Stimulated activated CD8-positive, alpha-beta memory T cell treated with anti-CD3 and anti-CD28 coated beads, Interleukin-4, amount 100 ng/mL, for 1 hour (primary cell): Measurements from ENCODE around the gene KRTAP5-6.
"Not testable (repeated sequence)": the region's sequence is repeated elsewhere in the genome, so short reads cannot be mapped to it uniquely, and the experiment has no call there.

Source experiments
- DNase-seq, 2 donors: peaks; one replicate each; pipeline ENCODE4 v3.0.0-alpha.2; 2020; ENCODE audit warnings: low read depth in 2 of 2, low spot score in 1 of 2

KRTAP5-6 gene

DNA sequence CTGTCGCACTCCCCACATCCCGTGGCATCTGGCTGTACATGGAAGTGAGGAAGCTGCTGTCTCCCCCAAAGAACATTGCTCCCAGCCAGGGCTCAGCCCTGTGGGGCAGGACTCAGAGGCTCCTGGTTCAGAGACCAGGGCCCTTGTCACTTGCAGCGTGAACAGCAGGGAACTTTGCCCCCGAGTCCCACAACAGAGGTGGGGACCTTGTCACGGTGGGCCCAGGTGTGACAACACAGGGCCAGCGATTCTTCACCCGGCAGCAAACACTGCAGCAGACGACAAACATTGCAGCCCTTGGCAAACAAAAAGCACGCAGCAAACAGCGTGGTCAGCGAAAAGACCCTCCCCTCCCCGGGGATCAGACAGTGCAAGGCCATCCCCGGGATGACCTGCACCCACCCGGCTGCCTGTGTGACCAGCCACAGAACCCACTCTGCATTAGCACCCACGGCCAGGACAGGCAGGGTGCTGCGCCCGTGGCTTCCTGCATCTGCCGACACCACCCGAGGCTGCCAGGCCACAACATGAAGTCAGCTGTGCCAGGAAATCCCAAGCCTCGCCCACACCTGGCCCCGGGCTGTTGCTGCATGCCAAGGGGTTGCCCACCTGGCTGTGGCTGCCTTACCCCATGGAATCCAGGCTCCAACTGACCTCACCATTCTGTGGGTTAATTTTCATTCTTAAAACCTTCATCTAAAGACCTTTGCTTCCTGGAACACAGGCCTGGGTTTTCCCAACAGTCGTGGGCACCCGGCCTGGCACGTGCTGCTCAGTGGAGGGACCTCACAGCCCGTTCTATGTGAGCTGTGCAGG lies 35.3 kb upstream of the KRTAP5-6 start:
- DNase-seq, result not testable (repeated sequence)

DNA sequence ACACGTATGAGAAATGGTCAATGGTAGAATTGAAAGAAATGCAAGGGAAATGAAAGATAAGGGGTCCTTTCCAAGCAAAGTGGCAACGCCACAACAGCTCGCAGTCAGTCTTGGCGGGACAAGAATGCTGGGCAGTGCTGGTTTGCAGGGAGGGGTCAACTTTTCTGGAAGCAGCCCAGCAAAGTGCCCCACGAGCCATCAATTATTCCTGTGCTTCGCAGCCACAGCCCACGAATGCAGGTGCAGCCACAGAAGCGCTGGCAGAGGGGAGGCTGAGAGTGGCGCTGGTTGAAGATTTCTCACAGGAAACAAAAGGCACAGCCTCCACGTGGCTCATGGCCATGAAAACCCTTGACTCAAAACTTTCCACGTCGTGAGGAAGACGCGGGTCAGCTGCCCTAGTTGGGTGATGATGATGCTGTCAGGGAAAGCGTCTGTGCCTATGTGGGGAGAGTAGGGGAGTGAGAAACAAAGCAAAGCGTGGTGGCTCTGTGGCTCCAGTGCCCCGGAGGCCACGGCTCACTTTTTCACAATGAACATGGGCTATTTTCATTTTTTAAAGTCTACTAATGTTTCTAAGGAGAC lies 34.2 kb upstream of the KRTAP5-6 start:
- DNase-seq, result not testable (repeated sequence)

DNA sequence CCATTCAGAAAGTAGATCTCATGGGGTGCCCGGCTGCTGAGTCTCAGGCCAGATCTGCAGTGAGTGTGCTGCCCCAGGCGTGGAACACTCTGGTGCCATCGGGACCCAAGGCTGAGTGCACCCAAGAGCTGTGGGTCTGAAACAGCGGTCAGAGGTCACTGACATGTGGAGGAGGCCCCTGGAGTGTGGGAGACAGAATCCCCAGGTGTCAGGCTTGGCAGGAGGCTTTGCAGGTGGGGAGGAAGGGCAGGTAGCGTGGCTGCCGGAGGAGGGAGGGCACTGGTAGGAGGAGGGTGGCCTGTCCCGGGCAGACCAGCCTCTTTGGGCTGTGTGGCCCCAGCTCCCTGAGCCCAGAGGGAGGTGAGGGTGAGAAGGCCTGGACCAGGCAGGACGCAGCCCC lies 31.7 kb upstream of the KRTAP5-6 start:
- no peak for DNase-seq

DNA sequence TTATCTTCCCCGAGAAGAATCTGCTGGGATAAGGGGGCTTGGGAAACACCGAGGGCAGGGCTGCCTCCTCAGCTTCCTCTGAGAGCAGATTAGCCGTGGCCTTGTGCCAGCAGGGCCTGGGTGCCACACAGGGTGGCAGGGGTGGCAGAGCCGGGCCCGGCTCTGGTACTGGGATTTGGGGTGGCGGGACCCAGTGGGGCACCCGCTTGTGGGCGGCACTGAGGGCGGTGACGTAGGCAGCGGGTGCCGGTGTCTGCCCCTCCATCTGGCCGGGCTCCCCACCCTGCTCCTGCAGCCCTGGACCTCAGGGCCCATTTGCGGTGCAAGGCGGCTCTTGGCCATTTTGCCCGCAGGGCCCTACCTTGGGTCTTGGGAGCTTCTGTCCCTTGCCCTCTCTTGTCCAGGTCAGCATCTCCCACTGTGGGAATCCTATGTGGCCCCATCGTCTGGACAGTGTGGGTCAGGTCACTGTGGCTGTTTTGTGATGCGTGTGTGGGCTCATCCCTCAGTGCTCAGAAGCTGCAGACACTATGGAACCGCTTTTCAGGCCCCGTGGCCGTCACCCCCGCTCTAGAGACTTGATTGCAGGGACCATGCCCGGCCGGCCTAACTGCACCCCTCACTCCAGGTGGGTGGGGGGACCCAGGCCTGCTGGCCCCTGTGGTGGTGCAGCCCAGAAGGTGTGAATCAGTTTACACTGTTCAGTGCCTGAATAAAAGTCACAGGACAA lies 29.7 kb upstream of the KRTAP5-6 start:
- no peak for DNase-seq

DNA sequence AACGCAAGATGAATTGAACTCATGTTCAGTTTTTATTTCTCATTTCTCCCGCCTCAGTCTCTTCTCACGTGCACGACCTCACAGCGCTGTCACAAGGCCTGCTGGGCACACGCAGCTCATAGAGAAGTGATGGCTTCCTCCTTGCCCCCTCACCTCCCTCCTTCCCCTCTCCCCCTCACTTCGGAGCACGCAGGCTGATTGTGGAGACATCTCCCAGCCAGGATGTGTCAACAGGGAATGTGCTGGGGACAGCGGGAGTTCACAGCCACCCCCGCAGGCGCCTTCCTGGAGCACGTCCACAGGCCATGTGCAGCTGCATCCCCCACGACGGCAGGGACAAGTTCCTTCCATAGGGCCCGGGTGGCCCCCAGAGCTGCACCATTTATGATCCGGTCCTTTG lies 29.1 kb upstream of the KRTAP5-6 start:
- no peak for DNase-seq

DNA sequence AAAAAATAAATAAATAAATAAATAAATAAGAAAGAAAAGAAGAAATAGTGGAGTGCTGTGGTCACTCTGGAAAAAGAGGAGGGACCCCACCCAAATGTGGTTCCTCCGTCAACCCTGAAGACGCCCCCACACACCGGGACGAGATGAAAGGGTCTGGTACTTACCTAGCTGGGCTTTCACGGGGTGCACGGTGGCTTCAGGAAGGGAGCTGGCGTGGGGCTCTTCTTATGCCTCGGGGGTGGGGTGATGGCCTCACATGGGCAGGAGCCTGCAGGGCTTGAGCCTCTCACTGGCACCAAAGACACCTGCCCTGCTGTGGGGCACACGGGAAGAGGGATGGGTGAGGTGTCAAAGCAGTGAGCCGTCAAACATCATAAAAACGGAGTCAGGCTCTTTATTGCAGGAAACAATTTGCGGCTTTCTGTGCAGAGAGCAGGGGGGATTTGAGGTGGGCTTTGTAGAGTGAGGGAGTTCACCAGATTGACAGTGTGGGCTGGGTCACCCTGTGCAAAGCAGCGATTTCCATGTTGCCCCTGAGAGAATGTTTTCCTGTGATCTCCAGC lies 28.0 kb upstream of the KRTAP5-6 start:
- no peak for DNase-seq

DNA sequence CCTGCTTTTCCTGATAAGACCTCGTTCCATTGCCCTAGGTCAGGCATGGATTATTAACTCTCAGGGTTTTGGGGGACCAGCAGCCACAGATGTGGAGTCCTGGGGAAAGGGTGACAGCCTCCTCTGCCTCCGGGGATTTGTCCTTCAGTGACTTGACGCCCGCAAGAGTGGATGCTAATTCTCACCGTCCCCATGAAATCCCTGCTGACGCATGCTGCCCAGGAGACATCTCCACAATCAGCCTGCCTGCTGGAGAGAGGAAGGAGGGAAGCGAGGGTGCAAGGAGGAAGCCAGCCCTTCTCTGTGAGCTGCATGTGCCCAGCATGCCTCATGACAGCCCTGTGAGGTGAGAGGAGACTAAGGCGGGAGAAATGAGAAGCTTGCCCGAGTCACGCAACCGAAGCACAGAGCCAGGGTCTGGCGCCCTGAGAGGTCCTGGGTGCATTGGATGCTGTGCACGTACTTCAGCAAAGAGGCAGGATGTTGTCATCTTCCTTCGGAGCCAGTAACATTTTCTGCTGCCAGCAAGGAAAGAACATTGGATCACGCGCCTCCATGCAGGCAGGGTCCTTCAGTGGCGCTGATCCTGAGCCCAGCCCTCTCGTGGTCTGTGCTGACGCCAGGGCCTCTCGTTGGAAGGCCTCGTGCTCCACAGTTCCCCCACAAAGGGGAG lies 27.3 kb upstream of the KRTAP5-6 start:
- no peak for DNase-seq

DNA sequence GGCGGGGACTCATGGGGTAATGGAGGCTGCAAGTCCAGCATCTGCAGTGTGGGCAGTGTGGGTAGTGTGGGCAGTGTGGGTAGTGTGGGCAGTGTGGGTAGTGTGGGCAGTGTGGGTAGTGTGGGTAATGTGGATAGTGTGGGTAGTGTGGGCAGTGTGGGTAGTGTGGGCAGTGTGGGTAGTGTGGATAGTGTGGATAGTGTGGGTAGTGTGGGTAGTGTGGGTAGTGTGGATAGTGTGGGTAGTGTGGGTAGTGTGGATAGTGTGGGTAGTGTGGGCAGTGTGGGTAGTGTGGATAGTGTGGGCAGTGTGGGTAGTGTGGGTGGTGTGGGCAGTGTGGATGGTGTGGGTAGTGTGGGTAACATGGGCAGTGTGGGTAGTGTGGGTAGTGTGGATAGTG lies 26.5 kb upstream of the KRTAP5-6 start:
- not testable (repeated sequence) for DNase-seq

DNA sequence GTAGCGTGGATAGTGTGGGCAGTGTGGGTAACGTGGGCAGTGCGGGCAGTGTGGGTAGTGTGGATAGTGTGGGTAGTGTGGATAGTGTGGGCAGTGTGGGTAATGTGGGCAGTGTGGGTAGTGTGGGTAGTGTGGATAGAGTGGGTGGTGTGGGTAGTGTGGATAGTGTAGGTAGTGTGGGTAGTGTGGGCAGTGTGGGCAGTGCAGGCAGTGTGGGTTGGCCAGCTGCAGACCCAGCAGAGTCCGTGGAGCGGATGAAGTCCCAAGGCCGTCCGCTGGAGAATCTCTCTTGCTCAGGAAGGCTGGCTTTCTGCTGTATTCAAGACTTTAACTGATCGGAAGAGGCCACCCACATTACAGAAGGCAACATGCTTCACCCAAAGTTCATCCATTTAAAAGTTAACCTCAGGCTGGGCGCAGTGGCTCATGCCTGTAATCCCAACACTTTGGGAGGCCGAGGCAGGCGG lies 26.1 kb upstream of the KRTAP5-6 start:
- no peak for DNase-seq

DNA sequence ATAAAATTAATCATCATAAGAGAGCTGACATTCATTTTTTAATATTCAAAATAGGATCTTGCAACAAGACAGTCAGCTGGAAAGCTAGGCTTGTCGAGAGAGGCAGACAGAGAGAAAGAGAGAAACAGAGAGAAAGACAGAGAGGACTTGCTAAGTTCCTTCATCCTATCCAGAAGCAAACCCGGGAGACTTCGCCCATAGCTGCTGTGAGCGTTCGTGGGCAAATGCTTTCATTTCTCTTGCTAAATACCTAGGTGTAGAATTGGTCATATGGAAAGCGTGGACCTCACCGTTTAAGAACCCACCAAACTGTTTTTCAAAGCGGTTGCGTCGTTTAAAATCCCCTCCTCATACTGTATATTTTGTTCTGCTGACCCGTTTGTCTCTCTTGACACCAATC lies 25.3 kb upstream of the KRTAP5-6 start:
- no peak for DNase-seq

DNA sequence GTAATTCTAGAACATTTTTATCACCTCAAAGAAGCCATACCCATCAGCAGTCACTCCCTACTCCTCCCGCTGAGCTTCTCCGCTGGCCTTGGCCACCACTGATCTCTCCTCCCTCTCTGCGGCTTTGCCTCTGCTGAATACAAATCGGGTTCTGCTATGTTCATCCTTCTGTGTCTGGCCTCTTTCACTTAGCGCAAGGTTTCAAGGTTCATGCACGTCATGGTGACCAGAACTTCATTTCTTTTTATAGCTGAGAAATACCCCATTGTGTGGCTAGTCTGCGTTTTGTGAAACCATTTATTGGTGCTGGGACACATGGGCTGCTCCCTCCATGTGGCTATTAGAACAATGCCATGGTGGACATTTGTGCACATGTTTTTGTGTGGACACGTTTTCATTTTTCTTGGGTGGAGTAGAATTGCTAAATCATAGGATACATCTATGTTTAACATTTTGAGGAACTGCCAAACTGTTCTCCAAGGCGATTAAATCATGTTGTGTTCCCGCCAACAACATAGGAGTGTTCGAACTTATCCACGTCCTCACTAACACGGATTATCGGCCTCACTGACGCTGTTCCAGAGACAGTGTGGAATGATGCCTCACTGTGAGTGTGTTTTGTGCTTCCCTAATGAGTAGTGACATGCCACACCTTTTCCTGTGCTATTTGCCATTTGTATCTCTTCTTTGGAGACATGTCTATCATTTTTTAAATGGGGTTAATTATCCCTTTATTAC lies 24.2 kb upstream of the KRTAP5-6 start:
- DNase-seq, result no peak

DNA sequence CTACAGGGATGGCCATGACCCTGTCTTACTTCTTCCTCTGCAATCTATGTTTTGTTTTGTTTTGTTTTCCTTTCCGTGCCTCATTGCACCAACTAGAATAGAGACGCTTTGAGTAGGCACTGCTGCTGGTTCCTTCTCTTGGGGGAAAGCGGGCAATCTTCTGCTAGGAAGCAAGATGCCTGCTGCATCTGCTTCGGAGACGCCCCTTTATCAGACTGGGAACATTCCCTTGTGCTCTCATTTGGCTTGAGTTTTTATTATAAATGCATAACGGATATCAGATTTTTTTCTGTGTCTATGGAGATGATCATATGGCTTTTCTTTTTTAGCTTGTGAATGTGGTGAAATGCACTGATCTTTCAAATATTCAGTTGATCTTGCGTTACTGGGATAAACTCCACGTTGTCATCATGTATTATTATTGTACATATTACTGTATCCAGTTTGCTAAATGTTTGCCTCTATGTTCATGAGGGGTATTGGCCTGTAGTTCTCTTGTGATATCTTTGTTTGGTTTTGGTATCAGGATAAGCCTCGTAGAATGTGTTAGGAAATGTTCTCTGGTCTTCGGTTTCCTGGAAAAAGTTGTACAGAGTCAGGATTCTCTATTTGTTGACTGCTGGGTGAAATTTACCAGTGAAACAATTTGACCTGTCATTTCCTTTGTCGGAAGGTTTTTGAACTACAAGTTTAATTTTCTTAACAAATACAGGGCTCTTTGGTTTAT lies 23.4 kb upstream of the KRTAP5-6 start:
- DNase-seq, result no peak

DNA sequence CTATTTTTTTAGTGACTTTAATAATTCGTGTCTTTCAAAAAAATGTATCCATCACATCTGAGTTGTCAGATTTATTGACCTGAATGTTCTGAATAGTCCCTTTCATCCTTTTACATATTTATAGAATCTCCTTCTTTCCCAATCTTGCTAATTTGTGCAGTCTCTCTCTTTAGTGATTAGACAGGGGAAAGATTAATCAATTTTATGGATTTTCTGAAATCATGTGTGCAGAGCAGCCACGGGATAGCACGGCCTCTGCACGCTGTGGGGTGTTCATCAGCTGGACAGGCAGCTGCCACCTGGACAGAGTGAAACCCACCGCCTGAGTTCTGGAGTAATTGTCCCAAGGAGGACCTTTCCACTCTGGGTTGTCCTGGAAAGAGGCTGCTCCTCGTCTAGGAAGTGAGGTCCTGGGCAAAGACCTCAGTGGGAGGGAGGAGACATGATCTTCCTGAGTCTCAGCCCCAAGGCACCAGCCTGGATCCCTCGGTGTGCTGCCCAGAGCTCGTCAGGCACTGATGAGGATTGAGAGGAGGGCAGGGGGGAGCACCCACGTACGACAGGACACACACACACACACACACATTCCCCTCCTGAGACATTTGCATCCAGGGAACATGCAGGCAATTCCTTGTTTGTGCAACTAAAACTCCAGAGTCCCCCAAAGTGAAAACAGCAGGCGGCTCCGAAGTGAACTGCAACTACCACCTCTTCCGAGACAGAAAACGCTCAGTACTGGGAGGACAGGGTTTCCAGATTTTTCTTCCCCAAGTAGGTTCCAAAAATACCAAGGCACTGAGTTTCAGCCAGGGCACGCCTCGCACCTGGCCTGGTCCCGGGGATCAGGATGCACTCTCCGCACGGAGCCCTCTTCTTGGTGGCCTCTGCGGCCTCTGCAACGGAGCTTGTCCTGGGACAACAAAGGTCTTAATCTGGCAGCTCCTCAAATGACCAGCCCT lies 22.5 kb upstream of the KRTAP5-6 start:
- DNase-seq, result no peak

DNA sequence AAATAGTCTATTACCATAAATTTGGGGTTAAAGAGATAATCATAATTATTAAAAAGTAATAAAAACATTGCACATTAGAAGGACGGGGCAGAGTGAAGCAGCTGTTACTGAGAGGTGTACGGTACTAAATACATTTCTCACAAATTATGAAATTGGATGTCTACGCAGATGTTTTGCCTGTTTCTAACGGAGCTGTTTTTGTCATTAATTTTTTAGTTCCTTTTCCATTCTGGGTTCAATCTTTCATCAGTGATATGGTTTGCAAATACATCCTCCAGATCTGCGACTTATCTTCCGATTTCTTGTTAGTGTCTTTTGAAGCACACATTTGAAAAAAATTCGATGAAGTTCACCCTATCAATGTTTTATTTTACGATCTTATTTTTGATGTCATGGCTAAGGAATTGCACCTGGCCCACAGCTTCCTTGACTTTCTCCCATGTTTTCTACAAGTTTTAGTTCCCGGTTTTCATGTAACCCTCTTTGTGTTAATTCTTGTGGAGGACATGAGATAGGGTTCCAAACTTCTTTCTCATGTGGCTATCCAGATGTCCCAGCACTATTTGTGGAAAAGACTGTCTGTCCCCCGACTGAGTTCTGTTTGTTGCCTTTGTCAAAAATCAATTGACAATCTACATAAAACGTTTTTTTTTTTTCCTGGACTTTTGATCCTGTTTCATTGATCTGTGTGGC lies 21.3 kb upstream of the KRTAP5-6 start:
- DNase-seq, result no peak

DNA sequence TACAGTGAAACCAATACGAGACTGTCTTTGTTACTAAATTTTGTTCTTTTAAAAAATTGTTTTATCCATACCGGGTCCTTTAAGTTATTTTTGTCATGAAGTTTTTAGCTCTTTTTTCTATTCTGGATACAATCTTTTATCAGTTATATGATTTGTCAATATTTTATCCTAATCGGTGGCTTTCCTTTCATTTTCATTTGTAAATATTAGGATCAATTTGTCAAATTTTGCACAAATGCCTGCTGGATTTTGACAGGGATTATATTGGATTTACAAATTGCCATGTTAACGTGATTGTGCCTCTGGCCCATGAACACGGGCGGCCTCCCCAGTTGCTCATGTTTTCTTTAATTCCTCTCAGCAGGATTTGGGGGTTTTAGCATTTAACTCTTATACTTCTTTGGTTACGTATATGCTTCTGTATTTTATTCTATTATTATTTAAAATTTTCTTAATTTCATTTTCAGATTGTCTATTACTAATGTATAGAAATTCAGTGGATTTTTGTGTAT lies 20.7 kb upstream of the KRTAP5-6 start:
- DNase-seq, result no peak

DNA sequence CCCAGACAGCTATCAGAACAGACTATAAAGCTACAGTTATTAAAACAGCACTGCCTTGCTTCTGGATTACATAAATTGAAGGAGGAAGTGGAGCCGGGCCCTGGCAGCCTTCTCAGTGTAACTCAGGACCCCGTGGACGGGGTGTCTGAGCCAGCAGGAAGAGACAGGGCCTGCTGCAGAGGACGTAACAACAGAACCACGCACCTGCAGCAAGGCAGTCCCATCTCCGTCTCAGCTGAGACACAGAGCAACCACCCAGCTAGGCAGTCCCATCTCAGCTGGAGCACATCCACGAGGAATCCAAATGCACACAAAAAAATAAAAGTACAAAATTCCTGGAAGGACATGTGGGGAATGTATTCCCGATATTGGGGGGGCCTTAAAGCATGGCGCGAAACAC lies 17.1 kb upstream of the KRTAP5-6 start:
- no peak for DNase-seq

DNA sequence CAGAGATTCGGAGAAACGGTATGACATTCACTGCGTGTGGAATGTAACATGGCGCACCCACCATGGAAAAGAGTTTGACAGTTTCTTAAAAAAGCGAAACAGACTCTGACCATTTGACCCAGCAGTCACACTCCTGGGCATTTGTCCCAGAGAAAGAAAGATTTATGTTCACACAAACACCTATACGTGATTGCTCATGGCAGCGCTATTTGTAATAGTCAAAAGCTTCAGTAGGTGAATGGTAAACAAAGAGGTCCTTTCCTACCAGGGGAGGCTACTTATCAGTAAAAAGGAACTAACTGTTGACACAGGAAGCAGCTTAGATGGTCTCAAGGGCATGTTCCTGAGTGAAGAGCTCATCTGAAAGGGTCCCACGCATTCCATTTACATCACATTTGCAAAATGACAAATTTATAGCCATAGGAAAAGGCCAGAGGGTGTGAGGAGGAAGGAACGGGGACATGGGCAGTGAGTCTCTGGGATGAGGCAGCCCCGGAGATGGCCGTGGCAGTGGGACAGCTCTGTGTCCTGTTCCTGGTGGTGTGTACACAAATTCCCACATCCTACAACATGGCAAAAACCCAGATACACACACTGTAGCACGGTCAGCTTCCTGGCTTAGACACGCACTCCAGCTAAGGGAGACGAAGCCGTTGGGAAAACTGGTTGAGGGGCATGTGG lies 14.6 kb upstream of the KRTAP5-6 start:
- no peak for DNase-seq
